SK-N-MC (cell line): ENCODE measurements around the gene ZNF544.

Experiments used
- EZH2 ChIP-seq: fragments of 200-600 bp; sonication (generic); IDR thresholded peaks from one replicate; pipeline ENCODE4 v1.6.1; 2017; ENCODE audit warnings: antibody characterized with exemption
- POLR2AphosphoS5 ChIP-seq: IDR thresholded peaks from 2 replicates; pipeline ENCODE4 v1.6.1; 2012; ENCODE audit warnings: mild to moderate bottlenecking, low read depth, low read length, borderline replicate concordance

- TF ChIP-seq EZH2 (no peak), POLR2AphosphoS5 (no peak)
These were observed 19.1 kb upstream of the ZNF544 start for GRCh38 chr19:58209577-58209976.
